Heart left ventricle (tissue), 16 donors: ENCODE data around the gene AP2A1. TPM values are rescaled to one million over a fixed set of nuclear protein-coding genes. Genes with fewer than 3 reads are reported as not detected.

Experiments used
- ATAC-seq, 4 donors: fragments of 200-7000 bp; cut with Tn5 transposase; one replicate each; pipeline ENCODE4 v1.9.1; 2020 to 2022; ENCODE audit warnings: moderate library complexity in 4 of 4, mild to moderate bottlenecking in 3 of 4, moderate number of reproducible peaks in 1 of 4
- DNase-seq, 5 donors: peaks; one replicate each; pipeline ENCODE4 v3.0.0-alpha.2; 2020
- H3K27ac ChIP-seq, 12 donors: fragments of 200-600 bp; sonication (generic) in 4 of 12; one replicate each; pipeline versions ENCODE4 v1.5.0 to v1.8.0; 2016 to 2022; ENCODE audit warnings: mild to moderate bottlenecking in 2 of 12
- H3K27me3 ChIP-seq, 9 donors: fragments of 200-600 bp; sonication (generic) in 2 of 9; one replicate each; pipeline versions ENCODE4 v1.5.1 to v1.8.0; 2016 to 2022; ENCODE audit warnings: mild to moderate bottlenecking in 3 of 9
- H3K36me3 ChIP-seq, 9 donors: fragments of 200-600 bp; sonication (generic) in 2 of 9; one replicate each; pipeline versions ENCODE4 v1.5.0 to v1.8.0; 2018 to 2022; ENCODE audit warnings: mild to moderate bottlenecking in 2 of 9
- H3K4me1 ChIP-seq, 12 donors: fragments of 200-600 bp; sonication (generic) in 4 of 12; one replicate each; pipeline versions ENCODE4 v1.5.0 to v1.8.0; 2016 to 2022; ENCODE audit warnings: mild to moderate bottlenecking in 3 of 12
- H3K4me3 ChIP-seq, 12 donors: fragments of 200-600 bp; sonication (generic) in 4 of 12; one replicate each; pipeline versions ENCODE4 v1.5.0 to v1.8.0; 2017 to 2022; ENCODE audit warnings: mild to moderate bottlenecking in 9 of 12, moderate library complexity in 4 of 12
- H3K9me3 ChIP-seq, 12 donors: fragments of 200-600 bp; sonication (generic) in 4 of 12; one replicate each; pipeline versions ENCODE4 v1.5.0 to v1.8.0; 2016 to 2022; ENCODE audit warnings: mild to moderate bottlenecking in 1 of 12
- CTCF ChIP-seq, 12 donors: fragments of 200-600 bp; sonication (generic) in 4 of 12; IDR thresholded peaks; one replicate each; pipeline versions ENCODE4 v1.5.0 to v1.8.0; 2018 to 2022; ENCODE audit warnings: antibody characterized with exemption in 12 of 12, mild to moderate bottlenecking in 5 of 12
- POLR2A ChIP-seq, 2 donors: fragments of 450-650 bp; IDR thresholded peaks; one replicate each; pipeline ENCODE4 v1.6.1; 2017; ENCODE audit warnings: antibody characterized with exemption in 2 of 2, mild to moderate bottlenecking in 2 of 2, moderate library complexity in 2 of 2
- WGBS, 4 donors: extraction: QIAGEN DNeasy Blood & Tissue Kit in 2 of 4; methylation state at CpG; one replicate each; pipeline versions ENCODE4 v1.1.5 to v1.1.7; 2013 to 2018; 5-methylcytosine and 5-hydroxymethylcytosine counted together
- intact Hi-C, 10 donors: fragments of 100-400 bp; cut with DNase I; formaldehyde crosslinking; loops; one replicate each; pipeline versions ENCODE4 v1.11.1 to v1.14.2; 2022
- polyA plus RNA-seq, 2 donors: library from polyadenylated mRNA; stranded (reverse); fragments of 200-250 nt; gene quantifications; one replicate each; pipeline ENCODE4 v1.2.3, GENCODE V29; 2013
- total RNA-seq, 9 donors: library from RNA; depleted of rRNA in 2 of 9; stranded (reverse); fragments of >200 nt in 2 of 9; fragmentation: NEBNext Ultra II Directional in 3 of 9; extraction: Animal tissue kit (Norgen Biotek cat#: 25700) in 3 of 9; gene quantifications; one replicate each; pipeline versions ENCODE4 v1.1.0 to v1.2.4, GENCODE V29; 2016 to 2023
- donor health status: ischemic (EF 13 %, LVEDD 7.1; RV severe dilation, severe dysfunction).
- donor health status: healthy with polysubstance abuse.
- donor health status: DM: no; HTN: yes; CAD: no.
- donor health status: DM: no; HTN: no; CAD: no.
- donor health status: ischemic (EF 25% LVEDD 6.9; RV normal size, moderate dysfunction).
- donor health status: ischemic (EF 25% LVEDD 5.7; RV mildly dilated, moderate dysfunction).
- donor health status: healthy.
- donor health status: DM: yes; HTN: yes; CAD: no.
- donor health status: ischemic (EF 35%, LVEDD 5.7; RV mildly dilated, moderate dysfunction).
- donor health status: nonischemic (EF 11% LVEDD 7.7; RV severe dilation, severe dysfunction).
- donor health status: DM: yes; HTN: yes; CAD: no.
- donor health status: PGD.
- donor health status: ischemic (EF 29% LVEDD 5.4; RV normal size, mild dysfunction).
- donor health status: nonischemic (EF 23%, LVEDD 6.1; RV moderate dilation, normal function).

Gene AP2A1
- total and polyA plus RNA-seq, 11 donors = 33.4 to 152 (median 70.5) TPM

GRCh38 chr19:49840321-49840720 lies 73.5 kb downstream of the AP2A1 start:
- TF ChIP-seq POLR2A (IDR thresholded peaks at IDR 0.05) (no peak), CTCF (IDR thresholded peaks at IDR 0.05) (no peak)
- ATAC-seq (no peak), DNase-seq (no peak)
- peaks cover 3 to 59% (median 47%) of the 10 kb centered on the region in 9 donors for H3K36me3 ChIP-seq
- WGBS, 4 donors = 78 to 90% (median 83%) methylated on average over 11 of the region's 11 CpGs
- no peaks in the 10 kb centered on the region for H3K9me3 ChIP-seq
- intact Hi-C loops = no loop called here
- H3K4me3 ChIP-seq = no peak overlapping the region
- H3K27me3 ChIP-seq = no peaks in the 10 kb centered on the region
- H3K4me1 ChIP-seq = no peaks in the 10 kb centered on the region
- no peak overlapping the region for H3K27ac ChIP-seq

GRCh38 chr19:49840736-49841249 lies 74.0 kb downstream of the AP2A1 start:
- H3K4me3 ChIP-seq = no peak overlapping the region
- no peak for DNase-seq
- H3K27ac ChIP-seq = no peak overlapping the region
- WGBS, 4 donors = 80 to 83% (median 81%) methylated on average over 17 of the region's 17 CpGs
- H3K4me1 ChIP-seq = no peaks in the 10 kb centered on the region
- intact Hi-C loops = no loop called here
- no peak for ATAC-seq
- no peaks in the 10 kb centered on the region for H3K9me3 ChIP-seq
- peaks cover 0 to 54% (median 43%) of the 10 kb centered on the region in 9 donors for H3K36me3 ChIP-seq
- TF ChIP-seq CTCF (IDR thresholded peaks at IDR 0.05) = no peak
- no peak for TF ChIP-seq POLR2A (IDR thresholded peaks at IDR 0.05)
- H3K27me3 ChIP-seq = no peaks in the 10 kb centered on the region

GRCh38 chr19:49843265-49843664 lies 76.5 kb downstream of the AP2A1 start:
- no peak for TF ChIP-seq POLR2A (IDR thresholded peaks at IDR 0.05)
- Histone ChIP-seq H3K36me3 (peaks cover 0 to 30% (median 19%) of the 10 kb centered on the region in 9 donors), H3K4me1 (peaks cover 0 to 3% (median 0%) of the 10 kb centered on the region in 12 donors), H3K27me3 (no peaks in the 10 kb centered on the region), H3K9me3 (no peaks in the 10 kb centered on the region), H3K27ac (no peak overlapping the region), H3K4me3 (no peak overlapping the region)
- ATAC-seq = no peak
- no peak for DNase-seq
- WGBS, 4 donors = 89 to 92% (median 91%) methylated on average over 3 of the region's 3 CpGs
- intact Hi-C loops = no loop called here

- Histone ChIP-seq H3K4me3 (no peak overlapping the region), H3K4me1 (peaks cover 0 to 11% (median 0%) of the 10 kb centered on the region in 12 donors), H3K9me3 (peaks cover 0 to 7% (median 0%) of the 10 kb centered on the region in 12 donors), H3K36me3 (peaks cover 0 to 20% (median 7%) of the 10 kb centered on the region in 9 donors), H3K27ac (no peak overlapping the region), H3K27me3 (no peaks in the 10 kb centered on the region)
- DNase-seq (no peak), ATAC-seq (no peak)
- TF ChIP-seq CTCF (IDR thresholded peaks at IDR 0.05) = no peak
- no peak for TF ChIP-seq POLR2A (IDR thresholded peaks at IDR 0.05)
- WGBS, 4 donors = 86 to 93% (median 89%) methylated on average over 18 of the region's 18 CpGs
- intact Hi-C loops = no loop called here
These were observed 77.6 kb downstream of the AP2A1 start for GRCh38 chr19:49844138-49845095.
